CD4-positive, alpha-beta T cell treated with Interleukin-10 for 1 hour (primary cell): Measurements from ENCODE around the gene B3GAT1.
"Not testable (repeated sequence)": the region's sequence is repeated elsewhere in the genome, so short reads cannot be mapped to it uniquely, and the experiment has no call there.

Source experiments
- DNase-seq: peaks from one replicate; pipeline ENCODE4 v3.0.0-alpha.2; 2020

B3GAT1 gene, protein sequence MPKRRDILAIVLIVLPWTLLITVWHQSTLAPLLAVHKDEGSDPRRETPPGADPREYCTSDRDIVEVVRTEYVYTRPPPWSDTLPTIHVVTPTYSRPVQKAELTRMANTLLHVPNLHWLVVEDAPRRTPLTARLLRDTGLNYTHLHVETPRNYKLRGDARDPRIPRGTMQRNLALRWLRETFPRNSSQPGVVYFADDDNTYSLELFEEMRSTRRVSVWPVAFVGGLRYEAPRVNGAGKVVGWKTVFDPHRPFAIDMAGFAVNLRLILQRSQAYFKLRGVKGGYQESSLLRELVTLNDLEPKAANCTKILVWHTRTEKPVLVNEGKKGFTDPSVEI

DNA sequence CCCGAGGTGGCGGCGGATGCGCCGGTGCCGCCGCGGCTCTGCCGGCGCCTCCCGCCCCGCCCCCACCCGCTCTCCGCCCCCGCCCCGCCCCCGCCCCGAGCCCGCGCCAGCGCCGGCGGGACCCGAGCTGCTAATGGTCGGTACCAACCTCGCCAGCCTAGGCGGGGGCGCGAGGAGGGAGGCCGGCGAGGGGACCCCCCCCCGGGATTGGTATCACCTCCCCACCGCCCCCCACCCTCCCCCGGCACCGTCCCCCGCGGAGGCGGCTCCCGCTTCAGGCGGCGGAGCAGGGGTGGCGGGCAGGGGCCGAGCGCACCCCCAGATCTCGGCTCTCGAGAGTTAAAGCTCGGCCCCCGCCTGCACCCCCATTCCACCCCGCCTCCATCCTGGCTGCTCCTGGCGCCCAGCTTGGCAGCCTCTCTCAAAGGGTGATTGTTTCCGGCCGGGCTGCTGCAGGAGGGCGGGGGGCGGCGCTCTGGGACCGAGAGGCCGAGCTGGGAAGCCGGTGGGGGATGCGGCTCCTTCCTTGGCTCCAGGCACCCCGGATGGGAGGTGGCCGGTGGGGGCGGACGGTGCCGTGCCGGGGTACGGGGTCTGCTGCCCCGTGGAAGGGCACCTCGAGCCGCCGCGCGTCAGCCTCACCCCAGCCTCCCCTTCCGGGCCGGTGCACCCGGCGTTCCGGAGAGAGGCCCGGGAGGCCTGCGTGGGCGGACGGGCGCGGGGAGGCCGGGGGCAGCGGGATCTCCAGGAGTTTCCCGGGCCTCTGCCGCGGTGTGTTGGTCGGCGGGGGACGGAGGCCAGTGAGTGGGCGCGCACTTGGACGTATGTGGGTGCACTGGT lies at the start of gene B3GAT1:
Gene B3GAT1 (minus strand): TSS at position 40 of the 840 bp plus-strand sequence. CDS start 24,583 bp downstream, outside the sequence.
- DNase-seq: peak; percentile 11

DNA sequence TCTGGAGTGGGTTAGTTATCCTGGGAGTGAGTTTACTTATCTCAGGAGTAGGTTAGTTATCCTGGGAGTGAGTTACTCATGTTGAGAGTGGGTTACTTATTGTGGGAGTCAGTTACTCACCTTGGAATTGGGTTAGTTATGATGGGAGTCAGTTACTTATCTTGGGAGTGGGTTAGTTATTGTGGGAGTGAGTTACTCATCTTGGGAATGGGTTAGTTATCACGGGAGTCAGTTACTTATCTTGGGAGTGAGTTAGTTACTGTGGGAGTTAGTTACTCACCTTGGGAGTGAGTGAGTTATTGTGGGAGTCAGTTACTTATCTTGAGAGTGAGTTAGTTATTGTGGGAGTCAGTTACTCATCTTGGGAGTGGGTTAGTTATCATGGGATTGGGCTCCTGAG lies 49.6 kb upstream of the B3GAT1 start:
- no peak for DNase-seq

DNA sequence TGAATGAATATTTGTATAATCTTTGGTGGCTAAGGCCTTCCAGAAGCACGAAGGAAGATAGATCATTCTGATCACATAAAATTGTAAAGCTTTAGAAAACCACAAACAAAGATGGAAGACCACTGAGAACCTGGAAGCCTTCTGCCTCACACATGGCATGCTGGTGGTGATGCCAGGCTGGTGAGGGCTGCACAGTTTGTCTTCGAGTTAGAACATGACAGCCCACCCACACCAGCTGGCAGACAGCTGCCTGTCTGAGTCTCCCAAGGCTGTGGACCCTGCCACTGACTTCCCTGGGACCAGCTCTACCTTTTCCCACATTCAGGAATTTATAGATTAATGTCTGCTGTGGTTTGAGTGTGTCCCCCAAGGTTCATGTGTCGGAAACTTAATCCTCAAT lies 48.8 kb upstream of the B3GAT1 start:
- DNase-seq: no peak

DNA sequence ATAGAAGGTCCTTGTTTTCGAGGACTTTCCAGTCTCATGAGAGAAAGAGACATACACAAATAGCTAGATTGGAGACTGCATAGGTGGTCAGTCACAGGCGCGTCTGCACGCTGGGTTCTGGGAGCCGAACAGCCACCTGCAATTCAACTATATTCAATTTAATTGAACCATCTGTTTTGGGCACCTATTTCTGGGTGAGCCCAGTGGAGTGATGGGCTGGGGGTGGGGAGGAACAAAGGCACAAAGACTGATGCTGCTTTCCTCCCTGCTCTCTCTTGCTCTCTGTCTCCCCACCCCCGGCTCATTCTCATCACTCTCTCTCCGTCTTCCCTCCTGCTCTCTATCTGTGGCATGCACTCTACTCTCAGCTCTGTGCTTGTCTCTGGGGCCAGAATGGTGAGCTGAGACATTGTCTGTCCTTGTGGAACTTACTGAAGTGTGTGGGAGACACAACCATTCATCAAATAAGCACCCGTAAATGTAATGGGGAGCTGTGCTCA lies 48.1 kb upstream of the B3GAT1 start:
- DNase-seq: no peak

DNA sequence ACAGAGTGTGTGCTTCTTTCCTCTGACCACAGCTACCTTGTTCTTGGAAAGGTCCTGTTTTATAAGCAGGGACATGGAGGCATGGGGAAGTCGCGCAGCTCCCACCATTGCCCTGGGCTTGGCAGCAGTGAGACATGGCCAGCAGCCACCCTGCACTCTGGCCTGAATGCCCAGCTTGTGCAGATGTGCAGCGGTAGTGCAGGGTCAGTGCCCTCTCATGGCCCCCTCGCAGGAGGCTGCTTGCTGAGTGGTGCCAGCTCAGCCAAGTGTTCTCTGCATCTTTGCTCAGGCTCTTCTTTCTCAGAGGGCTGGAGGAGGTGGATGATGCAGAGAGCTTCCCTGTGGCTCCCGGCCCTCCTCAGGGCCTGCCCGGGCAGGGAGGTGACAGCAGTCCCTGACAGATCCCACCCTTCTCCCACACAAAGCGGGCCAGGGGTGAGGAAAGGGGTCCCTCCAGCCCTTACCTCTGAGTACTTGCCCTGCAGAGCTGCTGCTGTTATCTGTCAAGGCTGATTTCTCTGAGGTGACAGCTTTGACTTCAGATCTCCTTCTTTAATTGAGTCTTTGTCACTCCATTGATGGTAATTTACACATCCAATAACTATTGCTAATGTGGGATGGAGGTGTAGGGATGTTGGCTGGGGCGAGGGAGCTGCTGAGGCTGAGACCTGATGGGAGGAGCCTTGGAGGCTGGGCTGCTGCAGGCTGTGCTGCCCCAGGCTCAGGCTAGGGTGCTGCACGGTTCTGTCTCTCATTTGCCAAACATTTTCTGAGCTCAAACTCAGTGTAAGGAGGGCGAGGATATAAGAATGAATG lies 47.4 kb upstream of the B3GAT1 start:
- no peak for DNase-seq

DNA sequence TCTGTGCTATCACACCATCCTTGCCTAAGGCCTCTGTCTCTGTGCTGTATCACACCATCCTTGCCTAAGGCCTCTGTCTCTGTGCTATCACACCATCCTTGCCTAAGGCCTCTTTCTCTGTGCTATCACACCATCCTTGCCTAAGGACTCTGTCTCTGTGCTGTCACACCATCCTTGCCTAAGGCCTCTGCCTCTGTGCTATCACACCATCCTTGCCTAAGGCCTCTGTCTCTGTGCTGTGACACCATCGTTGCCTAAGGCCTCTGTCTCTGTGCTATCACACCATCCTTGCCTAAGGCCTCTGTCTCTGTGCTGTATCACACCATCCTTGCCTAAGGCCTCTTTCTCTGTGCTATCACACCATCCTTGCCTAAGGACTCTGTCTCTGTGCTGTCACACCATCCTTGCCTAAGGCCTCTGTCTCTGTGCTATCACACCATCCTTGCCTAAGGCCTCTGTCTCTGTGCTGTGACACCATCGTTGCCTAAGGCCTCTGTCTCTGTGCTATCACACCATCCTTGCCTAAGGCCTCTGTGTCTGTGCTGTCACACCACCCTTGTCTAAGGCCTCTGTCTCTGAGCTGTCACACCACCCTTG lies 45.5 kb upstream of the B3GAT1 start:
- not testable (repeated sequence) for DNase-seq

DNA sequence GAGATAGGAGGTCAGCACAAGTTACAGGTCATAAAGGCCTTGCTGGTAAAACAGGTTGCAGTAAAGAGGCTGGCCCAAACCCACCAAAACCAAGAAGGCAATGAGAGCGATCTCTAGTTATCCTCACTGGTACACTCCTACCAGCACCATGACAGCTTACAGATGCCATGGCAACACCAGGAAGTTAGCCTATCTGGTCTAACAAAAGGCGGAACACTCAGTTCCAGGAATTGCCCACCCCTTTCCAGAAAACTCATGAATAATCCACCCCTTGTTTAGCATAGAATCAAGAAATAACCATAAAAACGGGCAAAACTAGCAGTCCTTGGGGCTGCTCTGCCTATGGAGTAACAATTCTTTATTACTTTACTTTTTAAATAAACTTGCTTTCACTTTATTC lies 43.5 kb upstream of the B3GAT1 start:
- DNase-seq: no peak

DNA sequence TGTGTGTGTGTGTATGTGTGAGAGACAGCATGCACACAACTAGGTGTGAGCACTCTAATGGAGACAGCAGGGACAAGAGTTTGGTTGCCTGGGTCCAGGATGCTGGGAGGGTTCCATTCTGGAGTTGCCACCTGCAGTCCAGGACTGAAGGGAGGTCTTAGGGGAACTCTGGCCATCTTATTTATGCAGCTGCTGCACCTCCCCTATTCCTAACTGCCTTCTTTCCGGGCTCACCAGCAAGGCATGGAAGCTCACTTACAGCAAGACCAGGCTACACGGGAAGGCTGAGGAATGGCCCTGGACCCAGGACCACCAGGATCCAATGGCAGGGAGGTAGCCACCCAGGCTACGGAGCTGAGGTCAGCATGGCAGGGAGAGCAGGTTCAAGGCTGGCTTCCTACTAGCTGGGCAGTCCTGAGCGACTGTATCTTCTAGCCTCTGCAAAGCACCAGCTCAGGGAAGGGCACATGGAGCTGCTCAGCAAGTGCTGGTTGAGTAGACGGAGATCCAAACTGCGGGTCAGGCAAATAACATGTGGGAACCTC lies 42.2 kb upstream of the B3GAT1 start:
- no peak for DNase-seq

DNA sequence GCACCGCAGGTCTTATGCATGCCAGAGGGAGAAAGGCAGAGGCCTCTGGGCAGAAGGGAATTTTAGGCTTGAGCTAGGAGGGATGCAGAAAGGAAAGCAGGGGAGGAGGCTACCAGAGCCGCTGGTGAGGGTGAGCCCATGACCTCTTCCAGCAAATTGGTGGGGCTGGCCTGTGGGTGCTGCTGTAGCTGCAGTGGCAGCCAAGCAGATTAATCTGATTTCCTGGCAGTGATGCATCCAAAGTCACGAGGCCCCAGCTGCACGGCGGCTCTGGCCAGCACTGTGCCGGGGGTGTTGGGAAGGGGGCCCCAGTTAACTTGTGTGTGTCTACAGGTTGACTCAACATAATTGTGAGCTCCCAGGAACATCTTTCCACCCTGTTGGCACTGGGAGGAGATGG lies 41.4 kb upstream of the B3GAT1 start:
- no peak for DNase-seq

DNA sequence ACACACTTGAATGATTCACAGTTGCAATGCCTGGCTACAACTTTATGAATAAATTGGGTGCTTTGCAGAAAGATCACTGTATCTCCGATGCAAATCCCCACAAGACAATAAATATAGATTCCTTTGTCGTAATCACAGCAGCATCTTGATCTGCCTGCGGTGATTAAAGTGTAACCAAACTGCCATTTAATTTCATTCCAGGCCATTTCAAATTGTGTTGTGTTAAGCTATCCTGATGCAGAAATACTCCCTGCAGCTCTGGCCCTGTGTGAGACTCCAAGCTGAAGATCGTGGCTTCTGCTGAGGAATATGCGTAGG lies 40.8 kb upstream of the B3GAT1 start:
- DNase-seq: no peak

DNA sequence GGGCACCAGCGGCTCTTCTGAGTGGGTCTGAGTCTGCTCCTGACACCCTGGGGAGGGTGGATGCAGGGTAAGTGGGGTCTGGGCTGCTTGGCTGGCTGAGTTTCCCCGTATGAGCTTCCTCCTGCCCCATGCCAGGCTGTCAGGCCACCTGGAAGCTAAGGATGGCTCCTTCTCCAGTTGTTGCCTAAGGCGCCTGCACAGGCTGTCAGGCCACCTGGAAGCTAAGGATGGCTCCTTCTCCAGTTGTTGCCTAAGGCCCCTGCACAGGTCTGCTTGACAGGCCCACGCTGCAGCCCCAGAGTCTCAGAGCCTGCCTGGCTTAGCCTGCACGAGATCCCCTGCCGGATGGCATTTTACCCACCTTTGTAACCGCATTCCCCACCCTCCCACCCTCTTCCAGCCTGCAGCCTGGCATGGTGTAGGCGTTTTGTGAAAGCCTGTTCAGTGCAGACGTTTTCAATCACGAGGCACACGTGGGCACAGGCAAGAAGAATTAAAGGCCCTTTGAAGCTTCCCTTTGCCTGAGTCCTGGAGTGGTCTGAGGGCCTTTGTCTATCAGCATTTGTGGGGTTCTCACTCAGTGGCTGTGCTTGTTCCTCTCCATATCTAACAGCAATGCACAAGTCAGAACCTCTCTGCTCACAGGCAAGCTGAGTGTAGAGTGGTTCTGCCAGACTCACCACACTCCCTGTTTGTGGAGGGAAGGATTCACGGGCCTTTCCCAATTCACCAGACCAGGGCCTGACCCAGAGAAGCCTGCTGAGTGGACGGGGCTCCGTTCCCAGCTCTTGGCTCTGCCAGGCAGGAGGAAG lies 40.2 kb upstream of the B3GAT1 start:
- DNase-seq: no peak

DNA sequence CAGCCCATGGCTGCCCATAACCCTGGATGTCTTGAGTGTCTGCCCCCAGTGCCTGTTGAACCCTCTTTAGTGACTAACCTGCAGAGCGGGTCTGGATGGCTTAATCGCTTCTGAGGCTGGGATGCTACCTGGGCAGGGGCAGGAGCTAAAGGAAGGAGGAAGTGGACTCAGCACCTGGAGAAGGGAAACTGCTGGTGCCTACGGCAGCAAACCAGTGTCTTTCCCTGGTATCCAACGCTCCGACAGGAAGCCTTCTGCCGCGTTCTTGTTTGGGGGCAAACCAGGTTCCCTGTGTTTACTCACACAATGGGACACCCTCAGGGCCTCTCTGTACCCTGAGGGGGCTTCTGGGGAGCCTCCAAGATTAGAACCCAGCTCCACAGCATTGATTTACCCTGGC lies 38.1 kb upstream of the B3GAT1 start:
- DNase-seq: no peak

DNA sequence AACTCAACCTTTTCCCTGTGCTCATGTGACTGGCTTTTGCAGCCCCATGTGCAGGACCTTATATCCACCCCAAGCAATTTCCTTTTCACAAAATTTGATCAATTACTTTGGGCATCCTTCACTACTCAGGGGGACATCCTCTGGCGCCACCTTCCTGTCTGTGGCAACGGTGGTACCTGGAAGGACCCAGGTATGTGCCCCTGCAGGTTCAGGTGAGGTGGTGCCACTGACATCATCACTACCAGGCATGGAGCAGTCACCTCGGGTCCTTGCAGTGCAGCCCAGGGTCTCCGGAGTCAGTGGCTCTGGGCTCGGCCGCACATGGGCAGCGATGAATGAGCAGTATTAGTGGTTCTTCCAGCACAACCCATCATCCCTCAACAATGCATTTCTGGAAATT lies 37.7 kb upstream of the B3GAT1 start:
- DNase-seq: peak; percentile 4

DNA sequence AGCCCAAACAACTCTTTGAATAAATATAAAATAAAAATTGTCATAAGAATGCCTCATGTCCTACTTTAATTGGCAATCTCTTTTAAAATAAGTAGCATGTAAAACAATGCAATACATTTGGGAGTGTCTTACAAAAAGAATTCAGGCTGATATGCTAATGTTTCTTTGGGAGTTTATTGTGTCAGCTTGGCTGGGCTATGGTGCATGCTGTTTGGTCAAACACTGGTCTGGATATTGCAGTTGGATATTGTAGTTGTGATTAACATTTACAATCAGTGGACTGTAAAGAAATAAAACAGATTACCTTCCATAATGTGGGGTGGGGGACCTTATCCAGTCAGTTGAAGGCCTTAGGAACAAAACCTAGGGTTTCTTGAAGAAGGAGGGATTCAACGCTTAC lies 37.0 kb upstream of the B3GAT1 start:
- DNase-seq: no peak

DNA sequence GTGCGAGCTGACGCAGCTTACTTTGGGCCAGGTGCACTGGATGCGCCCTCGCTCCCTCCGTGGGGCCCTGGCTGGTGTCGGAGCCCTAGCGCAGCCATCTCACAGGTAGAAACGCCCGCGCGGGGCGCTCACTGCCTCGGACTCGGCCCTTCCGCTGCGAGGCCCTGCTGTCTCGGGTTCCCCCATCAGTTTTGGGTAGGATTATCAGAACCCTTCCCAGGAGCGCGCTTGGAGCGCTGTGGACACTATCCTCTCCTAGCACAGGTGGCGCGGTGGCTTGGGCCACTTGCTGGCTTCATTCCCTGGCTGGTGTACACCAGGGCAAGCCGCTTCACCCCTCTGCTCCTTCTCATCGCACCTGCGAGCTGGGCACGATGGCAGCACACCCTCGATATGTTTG lies 35.7 kb upstream of the B3GAT1 start:
- no peak for DNase-seq

DNA sequence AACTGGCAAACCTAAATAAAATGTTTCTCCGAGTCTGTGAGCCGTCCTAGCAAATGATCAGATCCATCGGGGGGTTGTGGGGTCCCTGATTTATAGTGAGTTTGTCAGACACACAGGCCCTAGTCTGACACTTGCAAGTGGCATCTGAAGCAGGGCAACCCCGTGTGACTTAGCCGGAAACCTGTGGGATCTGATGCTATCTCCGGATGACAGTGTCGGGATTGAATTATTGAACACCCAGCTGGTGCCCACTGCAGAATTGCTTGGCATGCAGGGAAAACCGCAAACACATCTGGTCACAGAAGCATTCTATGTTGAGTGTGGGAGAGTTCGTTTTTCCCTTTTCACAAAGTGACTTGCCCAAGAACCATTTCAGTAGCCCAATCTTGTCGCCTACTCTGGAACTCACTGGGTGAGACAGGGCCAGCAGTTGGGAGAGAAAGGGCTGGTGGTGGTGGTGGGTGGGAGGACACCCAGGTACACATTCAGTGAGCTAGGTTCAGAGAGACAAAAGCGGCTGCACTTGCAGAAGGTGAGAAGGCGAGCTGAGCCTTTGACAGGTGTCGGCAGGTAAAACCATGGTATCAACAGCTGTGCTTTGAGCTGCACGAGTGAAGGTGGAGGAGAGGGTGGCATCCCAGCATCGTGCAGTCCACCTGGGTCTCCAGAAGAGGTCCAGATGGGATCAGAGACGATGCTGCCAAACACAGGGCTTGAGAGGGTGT lies 33.7 kb upstream of the B3GAT1 start:
- DNase-seq: no peak

DNA sequence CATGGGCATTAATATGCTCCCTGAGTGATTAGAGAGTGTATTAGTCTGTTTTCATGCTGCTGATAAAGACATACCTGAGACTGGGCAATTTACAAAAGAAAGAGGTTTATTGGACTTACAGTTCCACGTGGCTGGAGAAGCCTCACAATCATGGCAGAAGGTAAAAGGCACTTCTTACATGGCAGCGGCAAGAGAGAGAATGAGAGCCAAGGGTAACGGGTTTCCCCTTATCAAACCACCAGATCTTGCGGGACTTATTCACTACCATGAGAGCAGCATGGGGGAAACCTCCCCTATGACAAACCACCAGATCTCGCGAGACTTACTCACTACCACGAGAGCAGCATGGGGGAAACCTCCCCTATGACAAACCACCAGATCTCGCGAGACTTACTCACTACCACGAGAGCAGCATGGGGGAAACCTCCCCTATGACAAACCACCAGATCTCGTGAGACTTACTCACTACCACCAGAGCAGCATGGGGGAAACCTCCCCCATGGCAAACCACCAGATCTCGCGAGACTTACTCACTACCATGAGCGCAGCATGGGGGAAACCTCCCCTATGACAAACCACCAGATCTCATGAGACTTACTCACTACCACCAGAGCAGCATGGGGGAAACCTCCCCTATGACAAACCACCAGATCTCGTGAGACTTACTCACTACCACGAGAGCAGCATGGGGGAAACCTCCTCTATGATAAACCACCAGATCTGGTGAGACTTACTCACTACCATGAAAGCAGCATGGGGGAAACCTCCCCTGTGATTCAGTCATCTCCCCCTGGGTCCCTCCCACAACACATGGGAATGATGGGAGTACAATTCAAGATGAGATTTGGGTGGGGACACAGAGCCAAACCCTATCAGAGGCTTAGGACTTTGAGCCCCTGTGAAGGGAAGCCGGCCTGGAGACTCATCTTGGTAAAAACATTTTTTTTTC lies 32.4 kb upstream of the B3GAT1 start:
- not testable (repeated sequence) for DNase-seq

DNA sequence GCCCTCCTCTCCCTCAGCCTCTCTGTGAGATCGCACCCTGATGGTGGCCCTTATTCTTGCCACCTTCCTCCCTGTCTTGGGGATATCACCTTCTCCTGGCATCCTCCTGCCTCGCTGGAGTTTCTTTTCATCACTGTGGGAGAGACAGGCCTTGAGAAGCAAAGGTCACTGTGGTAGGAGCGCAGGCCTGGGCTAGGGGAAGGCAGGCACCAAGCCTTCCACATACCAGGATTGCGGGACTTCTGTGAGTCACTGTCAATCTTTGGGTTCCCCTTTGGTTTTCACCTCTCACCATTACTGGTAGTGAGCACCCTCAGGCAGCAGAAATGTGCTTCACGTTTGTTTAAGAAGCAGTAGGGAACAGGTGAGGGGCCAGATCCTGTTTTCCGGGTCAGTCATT lies 31.2 kb upstream of the B3GAT1 start:
- DNase-seq: no peak

DNA sequence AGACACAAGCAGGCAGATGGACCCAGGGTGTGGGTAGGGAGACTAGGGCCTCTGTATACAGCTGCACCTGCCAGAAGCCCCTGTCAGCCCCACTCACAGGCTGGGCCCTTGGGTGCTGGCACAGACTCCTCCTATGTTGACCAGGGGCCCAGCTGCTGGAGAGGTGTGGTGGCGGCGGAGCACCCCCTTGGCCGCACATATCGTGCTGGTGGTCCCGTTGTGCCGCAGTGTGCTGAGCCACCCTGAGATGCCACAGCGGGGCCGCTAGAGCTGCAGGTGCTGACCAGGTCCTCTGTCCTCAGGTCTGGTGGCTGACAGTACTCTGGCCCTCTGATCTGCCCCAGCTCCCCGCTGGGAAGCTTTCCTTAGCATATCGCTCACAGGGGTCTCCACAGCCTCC lies 30.2 kb upstream of the B3GAT1 start:
- DNase-seq: no peak

DNA sequence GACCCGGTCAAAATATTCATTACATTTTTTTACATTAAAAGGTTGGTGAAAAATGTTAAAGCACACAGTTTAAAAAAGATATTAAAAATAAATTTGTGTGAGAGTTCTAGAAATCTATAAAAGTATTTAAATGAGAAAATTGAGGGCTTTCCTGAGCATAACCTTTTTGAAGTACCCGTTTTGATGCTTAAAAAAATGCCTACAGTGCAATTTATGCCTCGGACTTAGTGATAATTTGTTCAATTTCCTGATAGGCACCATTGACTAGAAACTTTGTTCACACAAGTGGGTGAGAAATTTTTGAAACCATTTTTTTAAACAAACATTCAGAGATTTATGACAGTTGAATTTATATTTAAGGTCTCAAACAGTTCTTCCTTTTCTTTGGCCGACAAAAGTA lies 29.7 kb upstream of the B3GAT1 start:
- no peak for DNase-seq
